ENCODE measurements around the gene DISC1. TPM values are rescaled to one million over a fixed set of nuclear protein-coding genes. Genes with fewer than 3 reads are reported as not detected.
A peak's percentile ranks its signal among the peaks of the same experiment; 100 is the strongest.

Gene DISC1
- total RNA-seq, 1 donor from 2014 or later = 9.5 TPM

DNA sequence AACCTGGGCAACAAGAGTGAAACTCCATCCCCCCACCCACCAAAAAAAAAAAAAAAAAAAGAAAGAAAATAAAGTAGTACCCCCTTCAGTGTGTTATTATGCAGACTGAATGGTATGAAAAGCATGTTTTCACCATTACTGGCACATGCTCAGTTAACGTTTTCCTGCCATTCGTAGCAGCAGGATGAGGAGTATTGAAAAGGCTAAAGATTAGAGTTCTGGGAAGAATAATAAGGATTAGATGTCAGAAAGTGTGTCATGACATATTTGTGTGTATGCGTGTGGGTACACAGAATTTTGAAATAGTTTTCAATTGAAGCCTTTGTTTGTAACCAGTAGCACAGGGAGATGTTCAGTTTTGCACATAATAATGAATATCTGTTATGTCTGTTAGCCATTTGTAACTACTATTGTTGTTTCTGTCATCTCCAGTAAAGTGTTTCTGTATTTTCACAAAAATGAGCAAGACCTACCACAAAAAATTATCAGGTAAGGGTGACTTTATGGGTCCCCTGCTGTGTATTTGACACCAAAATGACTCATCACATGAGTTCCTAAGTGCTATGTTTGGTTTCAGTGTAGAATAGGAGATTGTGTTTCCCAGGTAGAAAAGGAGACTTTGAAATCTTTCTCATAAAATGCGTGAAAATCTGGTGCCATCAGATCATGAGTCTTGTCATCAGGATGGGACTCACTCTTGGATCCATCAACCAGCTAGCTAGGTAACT is 358.9 kb downstream of the DISC1 start:
- H3K4me1 ChIP-seq = no peaks in the 10 kb centered on the region
- no peak for ATAC-seq
- no peak for TF ChIP-seq CTCF (IDR thresholded peaks at IDR 0.05)
- H3K27me3 ChIP-seq = no peaks in the 10 kb centered on the region
- no peaks in the 10 kb centered on the region for H3K36me3 ChIP-seq
- no peak overlapping the region for H3K4me3 ChIP-seq
- H3K9me3 ChIP-seq = no peaks in the 10 kb centered on the region
- DNase-seq = no peak
- H3K27ac ChIP-seq = no peak overlapping the region
- intact Hi-C loops (cut with DNase I) = no loop called here

- H3K36me3 ChIP-seq = no peaks in the 10 kb centered on the region
- H3K9me3 ChIP-seq = no peaks in the 10 kb centered on the region
- no peak for TF ChIP-seq CTCF (IDR thresholded peaks at IDR 0.05)
- intact Hi-C loops (cut with DNase I) = no loop called here
- H3K4me1 ChIP-seq = no peaks in the 10 kb centered on the region
- no peak overlapping the region for H3K4me3 ChIP-seq
- no peak for DNase-seq
- no peak overlapping the region for H3K27ac ChIP-seq
- no peaks in the 10 kb centered on the region for H3K27me3 ChIP-seq
- ATAC-seq = no peak
Measured at GRCh38 chr1:231986631-231987336, 360.2 kb downstream of the DISC1 start.

DNA sequence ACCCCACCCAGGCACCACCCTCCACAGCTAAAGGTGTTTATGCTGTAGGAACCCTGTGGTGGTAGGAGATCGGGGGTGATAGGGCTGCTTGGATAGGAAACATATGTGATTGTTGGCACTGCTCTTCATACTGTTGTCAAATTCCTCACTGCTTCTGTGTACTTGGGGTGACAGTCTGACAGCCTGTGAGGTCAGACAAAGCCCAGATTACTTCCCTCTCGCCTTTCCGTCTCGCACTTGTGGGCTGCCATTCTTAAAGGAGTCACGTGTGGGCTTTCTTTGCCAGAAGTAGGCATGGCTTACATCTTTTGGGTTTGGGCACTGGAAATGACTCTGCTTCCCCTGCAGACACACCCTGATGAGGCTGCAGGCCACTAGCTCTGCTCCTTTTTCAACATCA is 363.8 kb downstream of the DISC1 start:
- Histone ChIP-seq H3K4me1 (no peaks in the 10 kb centered on the region), H3K36me3 (no peaks in the 10 kb centered on the region), H3K4me3 (no peak overlapping the region), H3K27ac (no peak overlapping the region), H3K27me3 (no peaks in the 10 kb centered on the region), H3K9me3 (no peaks in the 10 kb centered on the region)
- DNase-seq (no peak), ATAC-seq (peak; percentile 66)
- no peak for TF ChIP-seq CTCF (IDR thresholded peaks at IDR 0.05)
- intact Hi-C loops (cut with DNase I) = no loop called here

- H3K4me3 ChIP-seq = no peak overlapping the region
- H3K9me3 ChIP-seq = no peaks in the 10 kb centered on the region
- ATAC-seq (no peak), DNase-seq (no peak)
- intact Hi-C loops (cut with DNase I) = no loop called here
- no peak overlapping the region for H3K27ac ChIP-seq
- no peaks in the 10 kb centered on the region for H3K4me1 ChIP-seq
- no peaks in the 10 kb centered on the region for H3K27me3 ChIP-seq
- no peaks in the 10 kb centered on the region for H3K36me3 ChIP-seq
- TF ChIP-seq CTCF (IDR thresholded peaks at IDR 0.05) = no peak
Measured at GRCh38 chr1:231991231-231991630, 364.6 kb downstream of the DISC1 start.

DNA sequence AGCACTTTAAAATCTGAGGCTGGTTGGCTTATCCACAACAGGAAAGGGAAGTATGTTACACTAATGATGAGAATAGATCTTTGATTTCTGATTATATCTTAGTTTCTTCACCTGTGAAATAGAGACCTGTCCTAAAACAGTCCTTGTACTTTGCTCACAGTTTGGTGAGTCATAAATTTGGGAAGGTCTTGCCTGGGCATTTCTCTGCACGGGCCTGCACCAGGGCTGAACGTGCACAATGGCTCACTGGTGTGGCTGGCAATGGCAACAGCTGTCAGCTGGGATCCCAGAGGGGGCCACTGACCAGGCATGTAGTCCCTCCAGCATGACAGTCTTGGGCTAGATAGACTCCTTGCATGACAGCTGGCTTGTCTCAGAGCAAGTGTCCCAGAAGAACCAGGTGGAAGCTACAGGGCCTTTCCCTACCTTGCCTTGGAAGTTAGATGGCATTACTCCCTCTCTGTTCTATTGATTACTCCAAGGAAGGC is 367.4 kb downstream of the DISC1 start:
- Histone ChIP-seq H3K9me3 (no peaks in the 10 kb centered on the region), H3K4me1 (no peaks in the 10 kb centered on the region), H3K4me3 (no peak overlapping the region), H3K27ac (no peak overlapping the region), H3K27me3 (no peaks in the 10 kb centered on the region), H3K36me3 (no peaks in the 10 kb centered on the region)
- no peak for TF ChIP-seq CTCF (IDR thresholded peaks at IDR 0.05)
- DNase-seq (no peak), ATAC-seq (no peak)
- intact Hi-C loops (cut with DNase I) = no loop called here
